GM23338 (cell line): ENCODE results near the gene SHC4. TPM values are rescaled to one million over a fixed set of nuclear protein-coding genes. Genes with fewer than 3 reads are reported as not detected.
"Not testable (repeated sequence)": the region's sequence is repeated elsewhere in the genome, so short reads cannot be mapped to it uniquely, and the experiment has no call there.

ENCODE experiments used
- ATAC-seq: fragments of 200-7000 bp; cut with Tn5 transposase; 3 replicates; pipeline ENCODE4 v1.9.1; 2020
- DNase-seq: peaks from one replicate; pipeline ENCODE4 v3.0.0-alpha.2; 2015; ENCODE audit warnings: low spot score
- H2AFZ ChIP-seq: fragments of 200-600 bp; sonication (generic); 2 replicates; pipeline ENCODE4 v1.8.0; 2016; ENCODE audit warnings: antibody characterized with exemption, mild to moderate bottlenecking, moderate library complexity
- H3F3A ChIP-seq: fragments of 200-600 bp; sonication (generic); replicated peaks from 2 replicates; pipeline ENCODE4 v1.8.0; 2017; ENCODE audit warnings: antibody characterized with exemption, mixed run types, low read depth
- H3K27ac ChIP-seq: fragments of 200-600 bp; sonication (generic); 2 replicates; pipeline ENCODE4 v1.6.1; 2016; ENCODE audit warnings: low read depth
- H3K27me3 ChIP-seq: fragments of 200-600 bp; sonication (generic); 2 replicates; pipeline ENCODE4 v1.8.0; 2016; ENCODE audit warnings: mild to moderate bottlenecking, mixed run types, moderate library complexity; ENCODE audit not compliant: insufficient read depth
- H3K36me3 ChIP-seq: fragments of 200-600 bp; sonication (generic); 2 replicates; pipeline ENCODE4 v1.8.0; 2016; ENCODE audit warnings: mild to moderate bottlenecking; ENCODE audit not compliant: insufficient read depth
- H3K4me1 ChIP-seq: fragments of 200-600 bp; sonication (generic); 2 replicates; pipeline ENCODE4 v1.8.0; 2016; ENCODE audit warnings: mild to moderate bottlenecking, moderate library complexity; ENCODE audit not compliant: insufficient read depth
- H3K4me2 ChIP-seq: fragments of 200-600 bp; sonication (generic); 2 replicates; pipeline ENCODE4 v1.7.1; 2017; ENCODE audit warnings: mixed run types
- H3K4me3 ChIP-seq: fragments of 200-600 bp; sonication (generic); 2 replicates; pipeline ENCODE4 v1.6.1; 2016; ENCODE audit warnings: mixed run types
- H3K79me2 ChIP-seq: fragments of 200-600 bp; sonication (generic); replicated peaks from 2 replicates; pipeline ENCODE4 v1.8.0; 2017; ENCODE audit warnings: mild to moderate bottlenecking; ENCODE audit not compliant: insufficient read depth
- H3K9me2 ChIP-seq: fragments of 200-600 bp; sonication (generic); 2 replicates; pipeline ENCODE4 v1.8.0; 2017; ENCODE audit not compliant: insufficient read depth
- H4K20me1 ChIP-seq: fragments of 200-600 bp; sonication (generic); replicated peaks from 2 replicates; pipeline ENCODE4 v1.8.0; 2017; ENCODE audit warnings: mild to moderate bottlenecking; ENCODE audit not compliant: insufficient read depth
- H3K27ac Mint-ChIP-seq: 2 replicates; pipeline ENCODE4 v1.8.0; 2020; ENCODE audit warnings: inconsistent platforms, mild to moderate bottlenecking, moderate library complexity, mixed read lengths
- H3K27me3 Mint-ChIP-seq: 3 replicates; pipeline ENCODE4 v1.8.0; 2022; ENCODE audit warnings: low read depth, mild to moderate bottlenecking, moderate library complexity, mixed read lengths, inconsistent platforms; ENCODE audit not compliant: insufficient read depth, poor library complexity
- H3K36me3 Mint-ChIP-seq: 3 replicates; pipeline ENCODE4 v1.8.0; 2021; ENCODE audit warnings: low read depth, mild to moderate bottlenecking, inconsistent platforms, moderate library complexity, mixed read lengths
- H3K4me1 Mint-ChIP-seq: 3 replicates; pipeline ENCODE4 v1.8.0; 2020; ENCODE audit warnings: mild to moderate bottlenecking, inconsistent platforms, mixed read lengths
- H3K4me3 Mint-ChIP-seq: 3 replicates; pipeline ENCODE4 v1.8.0; 2021; ENCODE audit warnings: moderate library complexity, mild to moderate bottlenecking, inconsistent platforms, mixed read lengths
- H3K9me3 Mint-ChIP-seq: 3 replicates; pipeline ENCODE4 v1.8.0; 2020; ENCODE audit warnings: moderate library complexity, mild to moderate bottlenecking, inconsistent platforms, mixed read lengths
- CTCF ChIP-seq, 2 experiments: fragments of 200-600 bp in 1 of 2; sonication (generic) in 1 of 2; conservative IDR thresholded peaks; 2 replicates each; pipeline versions ENCODE4 v1.5.1 to v1.6.1; 2016 to 2017; ENCODE audit warnings: antibody characterized with exemption in 2 of 2, low read depth in 2 of 2, mild to moderate bottlenecking in 2 of 2, moderate library complexity in 1 of 2
- NANOG ChIP-seq: IDR thresholded peaks from 2 replicates; pipeline ENCODE4 v1.6.1; 2016; ENCODE audit warnings: antibody characterized with exemption, borderline replicate concordance
- STAT1 ChIP-seq: IDR thresholded peaks from one replicate; pipeline ENCODE4 v1.6.1; 2016; ENCODE audit warnings: antibody characterized with exemption; ENCODE audit not compliant: unreplicated experiment
- ZNF114 ChIP-seq: fragments of 250-450 bp; sonication (Bioruptor Pico); IDR thresholded peaks from 2 replicates; pipeline ENCODE4 v1.5.0; 2020; ENCODE audit warnings: mild to moderate bottlenecking, moderate library complexity
- ZNF331 ChIP-seq: fragments of 250-450 bp; sonication (Bioruptor Pico); IDR thresholded peaks from 2 replicates; pipeline ENCODE4 v1.5.0; 2020; ENCODE audit warnings: low read depth, mild to moderate bottlenecking, moderate library complexity
- polyA plus RNA-seq: library from polyadenylated mRNA; unstranded; fragments of >200 nt; fragmentation: Nextera tagmentation; extraction: Ambion mirVana; gene quantifications from 2 replicates; pipeline ENCODE4 v1.2.1, GENCODE V29; 2016
- total RNA-seq: library from RNA; depleted of rRNA; stranded (reverse); fragments of >200 nt; shearing (Covaris generic); gene quantifications from 2 replicates; pipeline ENCODE4 v1.2.3, GENCODE V29; 2014

SHC4 gene
- total and polyA plus RNA-seq, 2 experiments from 2014 or later = 0.21 to 0.32 TPM

- no peak overlapping the region for H3K4me3 ChIP-seq
- H3K4me2 ChIP-seq = peak overlapping the region; percentile 10
Observed at GRCh38 chr15:48855501-48856440, 107.9 kb downstream of the SHC4 start.

GRCh38 chr15:48854434-48854833 is 109.3 kb downstream of the SHC4 start:
- H3K79me2 ChIP-seq, H2AFZ ChIP-seq, H3K36me3 Mint-ChIP-seq, H3K36me3 ChIP-seq, H3K27ac ChIP-seq, H3K27ac Mint-ChIP-seq, H3K27me3 Mint-ChIP-seq, H3K4me3 Mint-ChIP-seq, H3K4me3 ChIP-seq, DNase-seq, H4K20me1 ChIP-seq, H3K27me3 ChIP-seq, H3K9me2 ChIP-seq, H3K9me3 Mint-ChIP-seq, H3K4me2 ChIP-seq, H3F3A ChIP-seq, ATAC-seq: not testable (repeated sequence)
- peaks cover 33% of the 10 kb centered on the region for H3K4me1 Mint-ChIP-seq
- H3K4me1 ChIP-seq = peaks cover 25% of the 10 kb centered on the region

More at GRCh38 chr15:48855501-48856440, 107.9 kb downstream of the SHC4 start:
- H4K20me1 ChIP-seq = no peaks in the 10 kb centered on the region
- H3K4me1 ChIP-seq = peaks cover 25% of the 10 kb centered on the region
- peaks cover 33% of the 10 kb centered on the region for H3K4me1 Mint-ChIP-seq
- H3K79me2 ChIP-seq = no peaks in the 10 kb centered on the region
- H3F3A ChIP-seq = no peaks in the 10 kb centered on the region
- peak overlapping the region; percentile 47 for H3K27ac Mint-ChIP-seq
- H2AFZ ChIP-seq = peak overlapping the region; percentile 8; the same call in 1 of the 2 replicates
- H3K36me3 Mint-ChIP-seq = no peaks in the 10 kb centered on the region
- TF ChIP-seq ZNF114 (no peak), CTCF (conservative IDR thresholded peaks at IDR 0.05; ENCODE audit: low read depth in 2 of 2) (peak; percentile 56 to 58)
- H3K27ac ChIP-seq = peak overlapping the region; percentile 45
- no peaks in the 10 kb centered on the region for H3K27me3 Mint-ChIP-seq
- DNase-seq (peak; percentile 63), ATAC-seq (peak; percentile 88)
- H3K36me3 ChIP-seq = no peaks in the 10 kb centered on the region
- H3K27me3 ChIP-seq = no peaks in the 10 kb centered on the region
- H3K4me3 Mint-ChIP-seq = peak overlapping the region; percentile 32; the same call in 2 of the 3 replicates
- H3K9me3 Mint-ChIP-seq = no peaks in the 10 kb centered on the region
- no peaks in the 10 kb centered on the region for H3K9me2 ChIP-seq

- no peak overlapping the region for H3K27ac ChIP-seq
- H3K27me3 Mint-ChIP-seq = no peaks in the 10 kb centered on the region
- peaks cover 18% of the 10 kb centered on the region for H3K4me1 Mint-ChIP-seq
- H3K36me3 ChIP-seq = no peaks in the 10 kb centered on the region
- no peaks in the 10 kb centered on the region for H3F3A ChIP-seq
- no peaks in the 10 kb centered on the region for H4K20me1 ChIP-seq
- H2AFZ ChIP-seq = no peak overlapping the region
- H3K27me3 ChIP-seq = no peaks in the 10 kb centered on the region
- peaks cover 6% of the 10 kb centered on the region for H3K9me2 ChIP-seq
- H3K79me2 ChIP-seq = no peaks in the 10 kb centered on the region
- no peaks in the 10 kb centered on the region for H3K36me3 Mint-ChIP-seq
- no peak overlapping the region for H3K4me3 ChIP-seq
- ATAC-seq = no peak
- no peak overlapping the region for H3K27ac Mint-ChIP-seq
- no peak overlapping the region for H3K4me3 Mint-ChIP-seq
- no peak for DNase-seq
- no peaks in the 10 kb centered on the region for H3K9me3 Mint-ChIP-seq
- H3K4me1 ChIP-seq = peaks cover 15% of the 10 kb centered on the region
- no peak overlapping the region for H3K4me2 ChIP-seq
- no peak for TF ChIP-seq STAT1
- no peak for TF ChIP-seq ZNF331 (CRISPR knock-in tag)
- no peak for TF ChIP-seq CTCF (conservative IDR thresholded peaks at IDR 0.05; ENCODE audit: low read depth in 2 of 2)
- no peak for TF ChIP-seq NANOG
Observed at GRCh38 chr15:48851956-48852355, 111.8 kb downstream of the SHC4 start.
